Inferior parietal cortex (tissue), 1 donor: Measurements from ENCODE around the gene SOX9.
A peak's percentile ranks its signal among the peaks of the same experiment; 100 is the strongest.
"Not testable (repeated sequence)": the region's sequence is repeated elsewhere in the genome, so short reads cannot be mapped to it uniquely, and the experiment has no call there.

Experiments
- DNase-seq: peaks from one replicate; pipeline ENCODE4 v3.0.0-alpha.2; 2016; ENCODE audit errors: extremely low spot score

Gene SOX9

DNA sequence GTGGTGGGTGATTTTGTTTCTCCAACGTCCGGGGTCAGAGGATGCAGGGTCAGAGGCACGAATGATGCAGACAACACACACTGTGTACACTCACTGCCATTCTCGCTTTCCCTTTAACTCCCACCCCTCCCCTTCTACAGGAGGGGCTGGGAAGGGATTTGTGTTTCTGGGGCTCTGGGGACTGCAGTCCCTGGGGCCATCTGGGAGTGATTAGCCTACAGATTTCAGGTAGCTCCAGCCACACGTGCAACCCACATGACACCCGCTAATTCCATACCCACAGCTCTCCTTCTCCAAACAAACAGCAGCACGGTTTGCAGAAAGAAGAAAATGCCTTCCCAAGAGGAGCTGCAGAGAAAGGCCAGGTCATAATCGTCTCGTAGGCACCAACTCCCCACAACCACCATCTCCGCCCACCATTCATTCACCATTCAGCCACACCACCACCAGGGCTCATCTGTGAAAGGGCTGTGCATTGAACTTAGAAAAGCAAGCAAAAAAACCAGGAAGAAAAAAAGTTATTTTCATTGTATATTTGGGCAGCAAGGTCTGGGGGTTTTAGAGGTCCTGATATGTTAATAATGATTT, 9.4 kb upstream of the SOX9 start:
- no peak for DNase-seq

DNA sequence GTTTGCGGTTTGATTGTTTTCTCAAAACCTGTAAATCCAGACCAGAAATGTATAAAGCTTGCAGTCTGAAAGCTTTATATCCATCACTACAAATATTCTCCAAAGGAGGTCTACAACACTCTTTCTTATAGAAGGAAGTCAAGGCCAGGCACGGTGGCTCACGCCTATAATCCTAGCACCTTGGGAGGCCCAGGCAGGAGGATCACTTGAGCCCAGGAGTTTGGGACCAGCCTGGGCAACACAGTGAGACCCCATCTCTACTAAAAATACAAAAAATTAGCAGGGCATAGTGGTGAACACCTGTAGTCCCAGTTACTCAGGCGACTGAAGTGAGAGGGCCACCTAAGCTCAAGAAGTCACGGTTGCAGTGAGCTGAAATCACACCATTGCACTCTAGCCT, 8.9 kb upstream of the SOX9 start:
- not testable (repeated sequence) for DNase-seq

DNA sequence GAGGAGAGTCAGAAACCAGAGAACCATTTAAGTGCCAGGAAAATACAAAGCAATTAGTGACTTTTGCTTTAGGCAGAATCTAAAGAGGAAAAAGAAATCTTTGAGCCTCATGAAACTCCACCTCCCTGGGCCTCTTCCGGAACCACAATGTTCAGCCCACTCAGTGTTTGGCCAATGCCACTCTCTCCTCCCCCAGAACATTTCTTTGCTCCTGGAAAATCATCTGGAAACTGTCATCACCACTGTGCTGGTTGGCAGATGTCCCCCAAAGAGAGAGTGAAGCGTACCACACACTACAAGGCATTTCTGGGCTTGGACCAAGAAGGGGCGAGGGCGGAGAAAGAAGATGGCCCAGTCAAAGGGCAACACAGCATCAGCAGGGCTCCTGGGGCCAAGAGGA, 7.1 kb upstream of the SOX9 start:
- DNase-seq = peak; percentile 7

DNA sequence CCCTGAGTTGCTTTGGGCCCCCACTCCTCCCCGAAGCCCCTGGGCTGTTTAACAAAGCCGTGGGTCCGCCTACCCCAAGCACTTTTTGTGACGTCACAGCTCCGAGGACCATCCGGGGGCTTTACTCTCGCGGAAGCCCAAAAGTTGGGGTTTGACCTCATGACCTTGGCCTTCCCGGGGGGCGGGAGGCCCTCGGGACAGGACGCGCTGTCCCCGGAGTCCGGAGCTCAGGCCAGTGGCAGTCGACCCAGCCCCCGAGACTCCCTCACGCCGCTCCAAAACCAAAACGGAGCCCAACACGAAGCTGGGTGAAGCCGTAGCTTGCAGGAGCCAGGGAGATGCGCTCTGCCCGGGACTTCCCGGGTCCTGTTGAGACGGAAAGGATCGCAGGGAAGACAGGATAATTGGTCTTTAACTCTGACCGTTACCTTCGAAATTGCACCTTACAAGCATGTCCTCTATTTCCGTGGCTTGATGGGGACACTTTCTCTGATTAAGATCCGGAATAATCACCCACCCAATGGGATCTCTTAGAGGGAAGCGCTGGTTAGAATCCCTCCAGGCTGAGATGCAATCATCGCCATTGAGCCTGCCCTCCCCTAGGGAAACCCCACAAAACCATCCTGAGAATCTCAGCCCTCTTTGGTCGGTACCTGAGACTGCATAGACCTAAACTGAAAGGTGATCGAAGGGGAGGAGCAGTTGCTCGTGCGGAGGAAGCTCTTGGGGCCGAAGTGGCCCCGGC, 4.9 kb upstream of the SOX9 start:
- no peak for DNase-seq

DNA sequence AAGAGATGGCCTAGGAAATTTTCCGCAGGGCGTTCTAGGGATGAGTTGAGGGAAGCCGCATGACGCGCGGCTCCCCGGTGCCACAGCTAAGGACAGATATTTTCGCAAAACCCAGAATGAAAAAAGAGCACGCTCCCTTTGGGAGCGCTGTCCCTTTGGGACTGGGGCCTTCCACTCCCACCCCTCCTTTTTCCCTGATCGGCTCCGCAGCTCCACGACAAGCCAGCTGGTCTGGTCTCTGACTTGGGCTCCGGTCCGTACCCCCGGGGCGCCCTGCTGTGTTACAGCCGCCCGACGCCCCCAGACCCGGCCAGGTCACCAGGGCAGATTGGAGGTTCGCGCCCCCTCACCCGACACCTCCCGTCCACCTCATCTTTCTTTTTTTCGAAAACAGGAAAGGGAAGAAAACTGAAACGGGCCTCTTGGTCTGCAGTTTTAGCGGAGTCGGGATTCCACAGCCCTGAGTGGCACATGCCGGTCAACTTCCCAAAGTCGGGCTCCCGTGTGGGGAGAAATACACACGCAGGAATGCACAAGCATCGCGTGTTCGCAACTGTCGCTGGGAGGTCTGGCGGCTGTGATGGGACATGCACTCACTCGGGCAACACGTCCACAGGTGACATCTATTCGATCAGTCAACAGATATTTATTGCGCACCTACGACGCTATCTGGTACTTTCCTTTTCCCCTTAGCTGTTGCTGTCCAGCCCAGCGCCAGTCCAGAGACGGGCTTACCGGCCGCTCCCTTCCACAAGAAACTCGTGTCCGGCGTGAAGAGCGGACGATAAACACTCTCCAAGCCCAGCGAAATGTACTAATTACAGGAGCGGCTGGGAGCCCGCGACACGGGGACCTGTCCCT, 3.9 kb upstream of the SOX9 start:
- no peak for DNase-seq

DNA sequence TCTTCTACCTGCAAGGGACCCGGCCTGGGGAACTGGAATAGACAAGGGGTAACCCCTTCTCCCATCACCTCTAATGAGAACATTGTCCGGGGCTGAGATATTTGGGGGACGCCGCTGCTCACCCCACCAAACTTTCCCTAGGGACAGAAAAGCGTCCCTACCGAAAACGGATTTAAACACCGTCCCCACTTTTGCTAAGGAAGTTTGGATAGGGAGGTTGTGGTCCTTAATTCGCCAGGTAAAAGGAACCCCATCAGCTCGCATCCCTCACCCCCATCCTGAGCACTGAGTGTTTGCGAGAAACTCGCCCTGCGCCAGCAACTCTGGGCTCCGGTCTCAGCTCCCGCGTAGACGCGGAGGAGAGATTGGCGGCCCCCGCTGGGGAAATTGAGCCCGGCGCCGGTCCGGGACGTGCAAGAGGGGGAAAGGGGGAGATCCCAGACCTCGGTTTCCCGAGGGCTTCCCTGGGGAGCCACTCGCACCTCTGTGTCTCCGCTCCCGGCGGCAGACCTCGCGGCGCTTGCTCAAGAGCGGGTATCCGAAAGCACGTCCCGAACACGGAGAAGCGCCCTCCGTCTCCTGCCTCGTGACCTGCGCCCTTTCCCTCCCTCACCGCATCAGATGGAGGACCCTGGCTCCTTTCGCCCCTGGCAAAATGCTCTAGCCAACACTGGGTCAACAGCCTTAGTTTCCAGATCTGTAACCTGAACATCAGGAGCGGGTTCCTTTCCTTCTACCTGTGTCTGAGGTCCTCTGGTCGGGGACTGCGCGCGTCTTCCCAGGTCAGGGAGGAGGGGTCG, 3.1 kb upstream of the SOX9 start:
- no peak for DNase-seq

DNA sequence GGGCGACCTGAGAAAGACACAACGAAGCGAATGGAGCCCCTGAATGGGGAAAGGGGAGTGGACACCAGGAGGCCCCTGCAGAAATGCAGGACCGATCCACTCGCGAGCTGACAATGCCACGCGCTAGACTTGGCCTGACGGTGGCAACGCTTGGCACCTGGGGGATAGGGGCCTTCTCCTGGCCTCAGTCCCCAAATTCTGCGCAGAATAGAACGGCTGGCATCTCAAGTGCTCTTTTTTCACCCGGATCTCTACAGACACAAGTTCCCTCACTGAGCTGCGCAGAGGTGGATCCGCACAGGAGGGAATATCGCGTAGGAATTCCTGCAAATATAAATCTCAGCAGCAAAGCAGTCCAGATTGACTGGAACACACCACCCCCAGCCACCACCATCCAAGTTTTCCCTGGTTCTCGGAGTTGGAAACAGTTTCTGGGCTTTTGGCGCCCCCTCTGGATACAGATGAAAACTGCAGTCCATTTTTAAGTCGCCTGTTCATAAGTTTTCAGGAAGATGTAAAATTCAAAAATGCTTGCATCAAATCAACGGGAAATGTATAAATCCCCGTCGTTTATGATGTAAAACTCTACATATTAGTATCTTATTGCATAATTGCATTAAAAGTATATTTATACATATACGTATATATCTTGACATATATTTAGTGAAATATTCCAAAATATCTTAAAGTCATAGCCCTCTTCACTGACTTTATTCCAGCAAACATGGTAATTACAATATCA, 2.3 kb upstream of the SOX9 start:
- DNase-seq = peak; percentile 91

DNA sequence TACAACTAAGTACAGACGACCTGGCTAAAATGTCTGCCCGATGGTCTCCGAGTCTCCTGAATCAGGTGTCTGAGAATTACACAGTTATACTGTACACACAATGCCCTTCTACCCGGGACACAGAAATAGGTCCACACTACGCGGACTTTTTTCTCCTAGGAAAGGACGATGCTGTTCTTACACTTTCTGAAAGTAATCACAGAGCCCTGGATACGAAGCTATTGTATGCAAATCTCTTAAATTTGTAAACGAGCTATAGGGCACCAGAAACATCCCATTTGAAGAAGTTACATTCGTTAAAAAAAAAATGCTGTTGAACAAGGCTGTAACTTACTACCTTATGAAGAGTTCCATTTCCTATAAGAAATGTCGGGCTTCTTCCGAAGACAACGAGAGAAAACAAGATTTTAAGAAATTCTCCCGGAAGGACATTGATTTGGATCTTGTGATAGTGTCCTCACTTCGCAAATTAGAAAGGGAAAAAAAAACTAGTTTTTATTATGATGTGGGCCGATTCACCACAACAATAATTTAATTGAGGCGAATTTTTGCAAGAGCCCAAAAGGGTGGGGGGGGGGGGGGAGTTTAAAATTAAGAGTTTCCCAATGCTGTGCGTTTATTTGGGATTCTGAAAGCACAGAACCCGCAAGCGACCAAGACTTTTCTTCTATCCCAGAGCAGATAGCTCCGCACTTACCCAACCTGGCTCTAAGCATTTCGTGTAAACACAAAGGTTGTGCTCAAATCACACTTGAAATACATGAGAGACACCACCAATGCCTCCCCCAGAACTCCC, 1.5 kb upstream of the SOX9 start:
- no peak for DNase-seq

DNA sequence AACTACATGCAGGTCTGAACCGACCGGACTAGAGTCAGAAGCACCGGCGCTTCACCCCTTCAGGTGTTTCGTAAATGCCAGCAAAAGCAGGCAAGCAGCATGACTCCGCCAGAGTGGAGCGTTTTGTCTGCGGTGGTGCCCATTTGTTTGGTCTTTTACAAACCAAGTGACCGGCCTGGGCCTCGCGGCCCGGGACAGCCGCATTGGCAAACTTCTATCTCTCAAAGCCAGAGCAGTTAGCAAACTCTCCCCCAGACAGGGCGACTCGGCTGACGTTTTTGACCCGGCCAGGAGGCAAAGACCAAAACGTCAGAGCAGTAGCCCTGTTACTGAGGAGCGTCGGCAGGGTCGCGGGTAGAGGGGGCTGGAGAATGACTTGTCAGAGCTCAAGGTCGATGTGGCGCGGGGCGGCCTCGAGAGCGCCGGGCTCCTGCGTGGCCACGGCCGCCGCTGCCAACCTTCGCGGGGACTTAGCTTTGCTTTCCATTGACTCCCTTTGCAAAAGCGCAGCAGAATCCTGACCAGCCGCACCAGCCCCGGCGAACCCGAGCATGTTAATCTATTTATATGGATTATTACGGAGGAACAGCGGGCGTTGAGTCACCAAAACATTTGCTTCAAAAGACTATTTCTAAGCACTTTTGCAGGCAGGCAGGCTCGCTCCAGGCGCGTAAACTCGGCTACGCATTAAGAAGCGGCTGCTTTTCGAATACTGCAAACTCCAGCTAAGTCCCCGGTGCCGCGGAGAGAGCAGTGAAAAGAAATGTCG, 763 bp upstream of the SOX9 start:
- DNase-seq = no peak

DNA sequence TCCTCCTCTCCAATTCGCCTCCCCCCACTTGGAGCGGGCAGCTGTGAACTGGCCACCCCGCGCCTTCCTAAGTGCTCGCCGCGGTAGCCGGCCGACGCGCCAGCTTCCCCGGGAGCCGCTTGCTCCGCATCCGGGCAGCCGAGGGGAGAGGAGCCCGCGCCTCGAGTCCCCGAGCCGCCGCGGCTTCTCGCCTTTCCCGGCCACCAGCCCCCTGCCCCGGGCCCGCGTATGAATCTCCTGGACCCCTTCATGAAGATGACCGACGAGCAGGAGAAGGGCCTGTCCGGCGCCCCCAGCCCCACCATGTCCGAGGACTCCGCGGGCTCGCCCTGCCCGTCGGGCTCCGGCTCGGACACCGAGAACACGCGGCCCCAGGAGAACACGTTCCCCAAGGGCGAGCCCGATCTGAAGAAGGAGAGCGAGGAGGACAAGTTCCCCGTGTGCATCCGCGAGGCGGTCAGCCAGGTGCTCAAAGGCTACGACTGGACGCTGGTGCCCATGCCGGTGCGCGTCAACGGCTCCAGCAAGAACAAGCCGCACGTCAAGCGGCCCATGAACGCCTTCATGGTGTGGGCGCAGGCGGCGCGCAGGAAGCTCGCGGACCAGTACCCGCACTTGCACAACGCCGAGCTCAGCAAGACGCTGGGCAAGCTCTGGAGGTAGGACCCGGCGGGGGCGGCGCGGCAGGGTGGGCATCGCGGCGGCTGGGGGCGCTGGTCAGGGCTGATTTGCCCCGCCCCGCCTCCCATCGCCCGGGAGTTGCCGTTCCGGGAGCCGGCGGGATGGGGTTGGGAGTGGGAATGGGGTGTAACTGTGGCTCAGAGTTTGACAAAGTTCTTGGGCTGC, 567 bp downstream of the SOX9 start:
- no peak for DNase-seq

DNA sequence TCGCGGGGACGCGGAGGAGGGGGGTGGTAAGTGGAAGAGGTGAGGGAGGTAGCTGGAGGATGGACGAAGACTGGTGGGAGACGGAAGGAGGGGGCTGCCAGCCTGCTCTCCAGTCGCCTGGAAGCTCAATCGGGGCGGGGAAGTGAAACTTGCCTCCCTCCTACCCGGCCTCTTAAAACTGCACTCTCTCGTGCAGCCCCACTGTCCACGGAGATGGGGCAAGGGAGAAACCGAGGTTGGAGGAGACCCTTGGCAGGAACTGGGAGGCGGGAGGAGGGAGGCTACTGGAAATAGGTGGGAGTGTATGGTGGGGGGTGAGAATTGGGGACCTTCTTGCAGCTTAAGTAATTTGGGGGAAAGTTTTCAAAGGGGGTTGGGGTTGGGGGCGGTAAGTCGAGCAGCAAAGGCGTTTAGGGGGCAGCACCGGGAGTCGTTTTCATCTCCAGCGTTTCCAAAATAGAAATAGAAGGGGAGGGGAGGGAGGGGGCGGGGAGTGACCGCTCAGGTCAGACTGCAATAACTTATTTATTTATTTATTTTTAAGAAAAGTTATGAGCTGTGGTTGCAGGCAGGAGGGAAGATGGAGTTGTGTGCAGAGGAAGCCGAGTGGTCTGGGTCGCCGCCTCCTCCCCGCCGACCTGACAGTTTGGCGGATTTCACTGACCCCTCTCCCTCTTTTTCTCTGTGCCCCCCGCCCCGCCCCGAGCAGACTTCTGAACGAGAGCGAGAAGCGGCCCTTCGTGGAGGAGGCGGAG, 1.4 kb downstream of the SOX9 start:
- no peak for DNase-seq

DNA sequence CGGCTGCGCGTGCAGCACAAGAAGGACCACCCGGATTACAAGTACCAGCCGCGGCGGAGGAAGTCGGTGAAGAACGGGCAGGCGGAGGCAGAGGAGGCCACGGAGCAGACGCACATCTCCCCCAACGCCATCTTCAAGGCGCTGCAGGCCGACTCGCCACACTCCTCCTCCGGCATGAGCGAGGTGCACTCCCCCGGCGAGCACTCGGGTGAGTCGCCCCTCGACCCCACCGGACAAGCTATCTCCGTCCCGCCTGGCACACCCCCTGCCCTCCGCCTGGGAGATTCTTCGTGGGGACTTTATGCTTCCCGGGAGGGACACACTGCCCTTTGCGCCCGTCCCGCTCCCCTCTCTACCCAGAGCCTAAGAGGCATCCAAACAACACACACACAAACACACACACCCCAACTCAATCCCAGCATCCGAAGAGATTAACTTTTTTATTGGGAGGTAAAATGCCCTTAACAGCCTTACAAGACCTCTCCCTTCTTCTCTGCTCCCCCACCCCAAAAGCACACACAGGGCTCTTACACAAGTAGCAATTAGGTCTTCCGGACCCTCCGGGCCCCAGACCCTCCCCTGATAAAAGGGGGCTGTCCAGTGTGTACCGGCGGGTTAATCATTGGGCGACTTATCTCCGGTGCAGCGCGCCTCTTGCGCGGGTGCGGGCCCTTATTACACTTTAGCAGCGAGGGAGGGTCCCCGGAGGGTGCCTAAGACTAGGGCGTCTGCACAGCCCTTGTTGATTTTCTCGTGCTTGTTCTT, 2.1 kb downstream of the SOX9 start:
- DNase-seq = no peak

DNA sequence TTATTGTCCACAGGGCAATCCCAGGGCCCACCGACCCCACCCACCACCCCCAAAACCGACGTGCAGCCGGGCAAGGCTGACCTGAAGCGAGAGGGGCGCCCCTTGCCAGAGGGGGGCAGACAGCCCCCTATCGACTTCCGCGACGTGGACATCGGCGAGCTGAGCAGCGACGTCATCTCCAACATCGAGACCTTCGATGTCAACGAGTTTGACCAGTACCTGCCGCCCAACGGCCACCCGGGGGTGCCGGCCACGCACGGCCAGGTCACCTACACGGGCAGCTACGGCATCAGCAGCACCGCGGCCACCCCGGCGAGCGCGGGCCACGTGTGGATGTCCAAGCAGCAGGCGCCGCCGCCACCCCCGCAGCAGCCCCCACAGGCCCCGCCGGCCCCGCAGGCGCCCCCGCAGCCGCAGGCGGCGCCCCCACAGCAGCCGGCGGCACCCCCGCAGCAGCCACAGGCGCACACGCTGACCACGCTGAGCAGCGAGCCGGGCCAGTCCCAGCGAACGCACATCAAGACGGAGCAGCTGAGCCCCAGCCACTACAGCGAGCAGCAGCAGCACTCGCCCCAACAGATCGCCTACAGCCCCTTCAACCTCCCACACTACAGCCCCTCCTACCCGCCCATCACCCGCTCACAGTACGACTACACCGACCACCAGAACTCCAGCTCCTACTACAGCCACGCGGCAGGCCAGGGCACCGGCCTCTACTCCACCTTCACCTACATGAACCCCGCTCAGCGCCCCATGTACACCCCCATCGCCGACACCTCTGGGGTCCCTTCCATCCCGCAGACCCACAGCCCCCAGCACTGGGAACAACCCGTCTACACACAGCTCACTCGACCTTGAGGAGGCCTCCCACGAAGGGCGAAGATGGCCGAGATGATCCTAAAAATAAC, 3.0 kb downstream of the SOX9 start:
- no peak for DNase-seq

DNA sequence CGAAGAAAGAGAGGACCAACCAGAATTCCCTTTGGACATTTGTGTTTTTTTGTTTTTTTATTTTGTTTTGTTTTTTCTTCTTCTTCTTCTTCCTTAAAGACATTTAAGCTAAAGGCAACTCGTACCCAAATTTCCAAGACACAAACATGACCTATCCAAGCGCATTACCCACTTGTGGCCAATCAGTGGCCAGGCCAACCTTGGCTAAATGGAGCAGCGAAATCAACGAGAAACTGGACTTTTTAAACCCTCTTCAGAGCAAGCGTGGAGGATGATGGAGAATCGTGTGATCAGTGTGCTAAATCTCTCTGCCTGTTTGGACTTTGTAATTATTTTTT, 3.6 kb downstream of the SOX9 start:
- DNase-seq = no peak

DNA sequence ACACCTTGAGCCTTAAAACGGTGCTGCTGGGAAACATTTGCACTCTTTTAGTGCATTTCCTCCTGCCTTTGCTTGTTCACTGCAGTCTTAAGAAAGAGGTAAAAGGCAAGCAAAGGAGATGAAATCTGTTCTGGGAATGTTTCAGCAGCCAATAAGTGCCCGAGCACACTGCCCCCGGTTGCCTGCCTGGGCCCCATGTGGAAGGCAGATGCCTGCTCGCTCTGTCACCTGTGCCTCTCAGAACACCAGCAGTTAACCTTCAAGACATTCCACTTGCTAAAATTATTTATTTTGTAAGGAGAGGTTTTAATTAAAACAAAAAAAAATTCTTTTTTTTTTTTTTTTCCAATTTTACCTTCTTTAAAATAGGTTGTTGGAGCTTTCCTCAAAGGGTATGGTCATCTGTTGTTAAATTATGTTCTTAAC, 4.4 kb downstream of the SOX9 start:
- no peak for DNase-seq

DNA sequence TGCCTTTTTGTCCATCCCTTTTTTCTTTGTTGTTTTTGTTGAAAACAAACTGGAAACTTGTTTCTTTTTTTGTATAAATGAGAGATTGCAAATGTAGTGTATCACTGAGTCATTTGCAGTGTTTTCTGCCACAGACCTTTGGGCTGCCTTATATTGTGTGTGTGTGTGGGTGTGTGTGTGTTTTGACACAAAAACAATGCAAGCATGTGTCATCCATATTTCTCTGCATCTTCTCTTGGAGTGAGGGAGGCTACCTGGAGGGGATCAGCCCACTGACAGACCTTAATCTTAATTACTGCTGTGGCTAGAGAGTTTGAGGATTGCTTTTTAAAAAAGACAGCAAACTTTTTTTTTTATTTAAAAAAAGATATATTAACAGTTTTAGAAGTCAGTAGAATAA, 4.9 kb downstream of the SOX9 start:
- DNase-seq = no peak
